AG08395 (cell line): ENCODE data around the gene AP3B2.
"Not testable (repeated sequence)": the region's sequence is repeated elsewhere in the genome, so short reads cannot be mapped to it uniquely, and the experiment has no call there.

Experiments used
- DNase-seq: peaks from one replicate; pipeline ENCODE4 v3.0.0; 2012; ENCODE audit warnings: mixed read lengths, low spot score

AP3B2 gene, protein sequence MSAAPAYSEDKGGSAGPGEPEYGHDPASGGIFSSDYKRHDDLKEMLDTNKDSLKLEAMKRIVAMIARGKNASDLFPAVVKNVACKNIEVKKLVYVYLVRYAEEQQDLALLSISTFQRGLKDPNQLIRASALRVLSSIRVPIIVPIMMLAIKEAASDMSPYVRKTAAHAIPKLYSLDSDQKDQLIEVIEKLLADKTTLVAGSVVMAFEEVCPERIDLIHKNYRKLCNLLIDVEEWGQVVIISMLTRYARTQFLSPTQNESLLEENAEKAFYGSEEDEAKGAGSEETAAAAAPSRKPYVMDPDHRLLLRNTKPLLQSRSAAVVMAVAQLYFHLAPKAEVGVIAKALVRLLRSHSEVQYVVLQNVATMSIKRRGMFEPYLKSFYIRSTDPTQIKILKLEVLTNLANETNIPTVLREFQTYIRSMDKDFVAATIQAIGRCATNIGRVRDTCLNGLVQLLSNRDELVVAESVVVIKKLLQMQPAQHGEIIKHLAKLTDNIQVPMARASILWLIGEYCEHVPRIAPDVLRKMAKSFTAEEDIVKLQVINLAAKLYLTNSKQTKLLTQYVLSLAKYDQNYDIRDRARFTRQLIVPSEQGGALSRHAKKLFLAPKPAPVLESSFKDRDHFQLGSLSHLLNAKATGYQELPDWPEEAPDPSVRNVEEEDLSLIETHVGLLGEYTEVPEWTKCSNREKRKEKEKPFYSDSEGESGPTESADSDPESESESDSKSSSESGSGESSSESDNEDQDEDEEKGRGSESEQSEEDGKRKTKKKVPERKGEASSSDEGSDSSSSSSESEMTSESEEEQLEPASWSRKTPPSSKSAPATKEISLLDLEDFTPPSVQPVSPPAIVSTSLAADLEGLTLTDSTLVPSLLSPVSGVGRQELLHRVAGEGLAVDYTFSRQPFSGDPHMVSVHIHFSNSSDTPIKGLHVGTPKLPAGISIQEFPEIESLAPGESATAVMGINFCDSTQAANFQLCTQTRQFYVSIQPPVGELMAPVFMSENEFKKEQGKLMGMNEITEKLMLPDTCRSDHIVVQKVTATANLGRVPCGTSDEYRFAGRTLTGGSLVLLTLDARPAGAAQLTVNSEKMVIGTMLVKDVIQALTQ

DNA sequence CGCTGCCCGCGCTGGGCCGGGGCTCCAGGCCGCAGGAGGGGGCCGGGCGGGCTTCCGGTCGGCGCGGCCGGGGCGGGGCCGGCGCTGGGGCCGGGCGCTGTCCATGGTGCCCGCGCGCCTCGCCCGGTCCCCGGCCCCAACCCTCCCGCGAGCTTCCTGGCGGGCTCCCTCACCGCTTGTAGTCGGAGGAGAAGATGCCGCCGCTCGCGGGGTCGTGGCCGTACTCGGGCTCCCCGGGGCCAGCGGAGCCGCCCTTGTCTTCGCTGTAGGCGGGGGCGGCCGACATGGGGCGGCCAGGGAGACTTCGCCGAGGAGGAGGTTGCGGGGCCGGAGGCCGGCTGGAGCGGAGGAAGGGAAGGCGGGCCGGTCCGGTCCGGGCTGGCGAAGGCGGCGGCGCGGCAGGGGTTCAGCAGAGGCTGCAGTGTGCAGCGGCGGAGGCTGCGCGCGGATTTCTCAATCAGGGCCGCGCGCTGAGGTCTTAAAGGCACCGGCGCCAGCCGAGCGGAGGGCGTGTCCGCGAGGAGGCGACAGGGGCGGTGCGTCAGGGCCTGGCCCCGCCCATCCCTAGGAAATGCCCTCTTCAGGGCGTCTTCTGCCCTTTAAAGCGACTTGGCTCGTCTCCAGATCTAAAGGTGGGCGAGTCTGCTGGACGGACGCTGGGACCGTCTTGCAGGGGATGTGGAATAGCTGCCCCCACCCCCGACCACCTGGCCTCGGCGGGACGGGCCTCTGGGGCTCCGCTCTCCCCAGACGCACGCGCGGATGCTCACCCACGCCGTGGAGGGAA, at the start of gene AP3B2:
AP3B2 (minus strand) TSS at position 455 of the 787 bp plus-strand sequence; CDS start at position 286, 169 bp downstream.
- DNase-seq = peak; percentile 88

DNA sequence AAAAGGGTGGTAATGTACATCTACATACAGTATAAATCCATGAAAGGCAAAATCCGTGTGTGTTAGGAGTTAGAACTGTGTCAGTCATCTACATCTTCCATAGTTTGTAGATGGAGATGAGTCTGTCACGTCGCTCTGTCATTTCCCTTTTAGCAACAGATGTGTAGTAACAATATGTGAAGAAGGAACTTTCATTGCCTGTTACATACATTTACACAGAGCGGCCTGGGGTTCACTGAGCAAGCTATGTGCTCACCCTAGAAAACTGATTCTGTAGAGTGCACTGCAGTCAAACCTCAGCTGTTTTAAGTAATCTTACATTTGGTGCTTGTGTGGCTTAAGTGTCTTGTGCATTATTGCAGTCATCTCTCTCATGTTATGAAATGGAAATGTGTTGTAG, 41.6 kb upstream of the AP3B2 start:
- DNase-seq = no peak

DNA sequence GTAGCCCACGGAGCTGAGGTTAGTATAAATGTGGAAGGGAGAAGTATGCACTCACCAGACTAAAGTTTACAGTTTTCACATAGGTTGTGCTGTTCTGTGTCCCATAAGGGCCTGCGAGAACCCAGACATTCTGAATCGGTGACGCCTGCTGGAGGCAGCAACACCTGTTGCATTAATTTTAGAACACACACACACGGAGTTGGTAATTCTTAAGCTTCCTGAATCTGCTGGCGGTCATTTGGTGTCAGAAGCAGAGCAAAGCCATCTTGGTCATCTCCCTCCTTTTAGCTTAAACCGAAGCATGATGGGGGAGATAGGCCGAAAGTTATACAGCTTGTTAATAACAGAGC, 41.1 kb upstream of the AP3B2 start:
- DNase-seq = peak; percentile 4

DNA sequence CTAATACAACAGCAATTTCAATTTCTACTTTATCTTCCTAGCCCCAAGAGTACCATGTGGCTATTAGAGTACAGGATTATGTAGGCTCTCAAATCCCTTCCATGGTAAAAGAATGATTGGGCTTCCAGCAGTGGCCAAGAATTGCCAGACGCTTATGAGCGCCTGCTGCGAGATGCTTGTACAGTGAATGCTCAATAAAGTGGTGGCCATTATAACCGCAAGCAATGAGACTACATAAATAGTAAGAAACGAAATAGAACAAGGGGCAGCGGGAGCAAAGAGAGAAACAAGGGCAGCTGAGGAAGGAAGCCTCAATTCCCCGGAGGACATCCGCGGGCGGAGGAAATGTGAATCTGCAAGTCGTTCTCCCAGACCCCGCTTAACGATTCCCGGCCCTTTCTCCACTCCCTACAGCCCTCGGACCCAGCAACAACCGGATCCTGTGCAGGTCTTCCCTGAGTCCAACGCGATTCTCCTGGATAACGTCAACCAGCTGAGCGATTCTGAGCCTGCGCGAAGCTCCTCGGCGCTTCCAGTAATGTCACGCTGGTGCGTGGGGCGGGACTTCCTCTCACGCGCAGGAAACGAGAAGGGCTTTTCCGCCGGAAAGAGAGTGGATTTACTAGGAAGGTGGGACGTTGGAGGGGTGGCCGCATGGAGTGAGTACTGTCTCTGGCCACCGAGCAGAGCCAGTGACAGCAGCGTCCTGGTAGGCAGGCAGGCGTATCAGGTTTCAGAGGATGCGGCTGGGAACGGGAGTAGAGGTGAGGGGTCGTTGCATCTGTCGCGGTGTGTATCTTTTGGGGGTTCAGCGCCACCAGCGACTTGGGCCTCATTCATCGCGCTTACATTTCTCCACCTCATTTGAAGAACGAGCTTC, 40.5 kb upstream of the AP3B2 start:
- peak; percentile 97 for DNase-seq

DNA sequence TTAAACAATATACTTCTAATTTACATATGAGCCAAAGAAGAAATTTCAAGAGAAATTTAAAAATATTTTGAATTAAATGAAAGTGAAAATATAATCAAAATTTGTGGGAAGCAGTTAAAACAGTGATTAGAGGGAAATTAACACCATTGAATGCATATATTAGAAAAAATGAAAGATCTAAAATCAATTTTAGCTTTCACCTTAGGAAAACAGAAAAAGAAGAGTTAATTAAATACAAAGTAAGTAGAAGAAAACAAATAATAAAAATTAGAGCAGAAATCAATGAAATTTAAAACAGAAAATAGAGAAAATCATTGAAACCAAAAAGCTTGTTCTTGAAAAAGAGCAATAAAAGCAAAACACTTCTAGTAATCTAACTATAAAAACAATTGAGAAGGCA, 38.6 kb upstream of the AP3B2 start:
- DNase-seq = no peak

DNA sequence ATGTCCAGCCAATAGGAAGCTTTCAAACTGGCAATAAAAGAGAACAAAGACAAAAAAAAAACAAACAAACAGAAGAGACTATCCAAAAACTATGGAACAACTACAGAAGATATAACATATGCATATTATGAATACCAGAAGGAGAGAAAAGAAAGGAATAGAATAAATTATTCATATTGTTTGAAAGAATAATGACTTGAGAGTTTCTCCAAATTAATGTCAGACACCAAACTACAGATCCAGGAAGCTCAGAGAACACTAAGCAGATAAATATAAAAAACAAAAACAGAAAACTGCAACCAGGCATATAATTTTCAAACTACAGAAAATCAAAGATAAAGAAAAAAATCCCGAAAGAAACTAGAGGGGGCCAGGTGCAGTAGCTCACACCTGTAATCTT, 34.1 kb upstream of the AP3B2 start:
- no peak for DNase-seq

DNA sequence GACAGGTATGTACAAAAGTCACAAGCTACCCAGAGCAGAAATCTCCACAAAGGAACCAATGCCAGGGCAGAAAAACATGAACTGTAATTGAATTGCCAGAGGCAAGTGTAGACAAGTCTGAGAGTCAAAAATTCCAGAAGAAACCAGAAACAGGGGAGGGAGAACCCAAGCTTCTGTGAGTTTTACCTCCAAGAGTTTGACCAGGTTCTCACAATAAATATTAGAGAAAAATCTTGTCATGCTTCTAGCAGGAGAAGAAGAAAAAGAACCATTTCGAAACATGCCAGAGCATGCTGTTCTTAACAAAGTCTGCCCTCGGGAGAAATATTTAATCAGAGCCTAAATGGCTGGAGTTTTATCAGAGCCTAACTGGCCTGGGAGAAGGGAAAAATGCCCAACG, 32.5 kb upstream of the AP3B2 start:
- DNase-seq = no peak

DNA sequence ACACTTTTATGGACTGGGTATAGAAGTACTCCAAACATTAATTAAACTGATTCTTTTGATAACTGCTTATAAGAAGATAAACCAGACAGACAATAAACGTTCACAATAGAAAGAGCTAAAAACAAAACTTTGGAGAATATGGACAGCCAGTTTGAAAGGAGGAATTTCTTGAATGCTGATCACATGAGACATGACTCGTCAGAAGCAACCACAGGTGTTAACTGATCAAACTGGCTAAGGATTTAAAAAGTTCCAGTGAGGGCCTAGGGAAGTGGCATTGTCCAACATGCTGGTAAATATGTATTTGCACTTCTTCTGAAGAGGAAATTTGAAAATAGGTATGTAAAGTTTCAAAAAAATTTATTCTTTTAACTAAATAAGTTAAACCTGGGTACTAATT, 29.4 kb upstream of the AP3B2 start:
- no peak for DNase-seq

DNA sequence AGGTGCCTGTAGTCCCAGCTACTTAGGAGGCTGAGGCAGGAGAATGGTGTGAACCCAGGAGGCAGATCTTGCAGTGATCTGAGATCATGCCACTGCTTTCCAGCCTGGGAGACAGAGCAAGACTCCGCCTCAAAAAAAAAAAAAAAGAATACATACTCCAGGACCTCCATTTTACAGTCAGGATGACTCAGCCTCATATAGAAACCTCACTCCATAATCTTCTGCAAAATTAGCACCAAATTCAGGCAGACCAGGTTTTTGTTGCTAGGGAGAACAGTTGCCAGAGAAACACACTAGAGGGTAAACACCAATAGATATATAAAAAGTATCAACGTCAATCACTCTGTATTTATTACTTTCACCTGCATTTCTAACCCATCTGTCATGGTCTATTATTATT, 28.3 kb upstream of the AP3B2 start:
- DNase-seq = no peak

DNA sequence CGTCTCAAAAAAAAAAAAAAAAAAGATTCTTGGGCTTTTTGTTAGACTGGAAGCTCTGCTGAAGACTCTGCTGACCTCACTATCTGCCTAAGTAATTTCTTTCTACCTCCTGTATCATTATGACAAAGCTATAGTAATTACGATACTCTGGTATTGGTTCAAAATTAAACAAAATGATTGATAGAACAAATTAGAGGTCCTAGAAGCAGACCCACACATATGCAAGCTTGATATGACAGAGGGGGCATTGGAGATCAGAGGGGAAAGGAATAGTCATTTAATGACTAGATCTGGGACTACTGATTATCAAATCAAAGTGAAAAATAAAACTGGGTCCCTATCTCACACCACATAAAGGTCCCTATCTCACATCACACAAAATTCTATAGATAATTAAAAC, 21.9 kb upstream of the AP3B2 start:
- no peak for DNase-seq

DNA sequence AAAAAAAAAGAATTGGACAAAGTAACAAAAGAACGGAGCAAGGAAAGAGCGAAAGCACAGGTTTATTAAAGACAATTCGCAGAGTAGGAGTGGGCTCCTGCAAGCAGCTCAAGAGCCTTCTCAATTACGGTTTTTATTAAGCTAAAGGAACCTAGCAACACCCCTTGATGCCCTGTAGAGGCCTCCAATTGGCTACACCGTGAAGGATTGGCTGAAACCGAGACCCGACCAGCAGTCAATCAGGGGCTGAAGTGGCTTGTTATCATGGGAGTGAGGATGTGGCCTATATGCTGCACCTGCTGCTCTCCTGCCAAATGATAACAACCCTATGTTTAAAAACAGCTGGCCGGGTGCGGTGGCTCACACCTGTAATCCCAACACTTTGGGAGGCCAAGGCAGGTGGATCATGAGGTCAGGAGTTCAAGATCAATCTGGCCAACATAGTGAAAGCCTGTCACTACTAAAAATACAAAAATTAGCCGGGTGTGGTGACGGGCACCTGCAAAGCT, 20.4 kb upstream of the AP3B2 start:
- no peak for DNase-seq

DNA sequence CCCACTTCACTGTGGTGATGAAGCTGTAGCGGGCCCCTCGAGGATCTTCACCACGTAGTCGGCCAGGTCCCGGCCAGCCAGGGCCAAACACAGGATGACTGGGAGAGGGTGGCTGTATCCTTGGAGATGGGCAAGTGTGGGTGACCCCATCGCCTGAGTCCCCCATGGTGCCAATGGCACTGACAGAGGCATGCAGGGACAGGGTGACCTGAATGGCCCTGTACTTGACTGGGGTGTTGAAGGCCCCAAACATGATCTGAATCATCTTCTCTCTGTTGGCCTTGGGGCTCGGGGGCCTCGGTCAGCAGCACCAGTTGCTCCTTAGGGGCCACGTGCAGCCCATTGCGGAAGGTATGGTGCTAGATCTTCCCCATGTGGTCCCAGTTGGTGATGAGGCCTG, 17.1 kb upstream of the AP3B2 start:
- DNase-seq = no peak

DNA sequence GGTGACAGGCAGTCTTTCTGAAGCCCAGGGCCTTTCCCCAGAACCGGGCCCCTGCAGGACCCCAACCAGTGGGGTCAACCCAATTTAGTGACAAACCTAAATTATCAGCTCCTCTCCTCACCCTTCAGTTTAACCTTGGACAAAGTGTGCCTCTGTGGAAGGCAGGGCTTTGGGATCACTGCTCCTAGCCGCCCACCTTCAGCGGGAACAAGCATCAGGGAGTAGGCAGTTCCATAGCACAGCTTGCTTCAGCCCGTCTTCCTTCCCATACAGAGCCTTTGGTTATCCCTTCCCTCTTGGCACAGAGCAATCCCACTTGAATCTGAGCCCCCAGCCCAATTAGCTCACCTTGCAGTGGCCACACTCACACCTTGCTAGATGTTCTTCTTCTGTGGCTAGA, 5.3 kb upstream of the AP3B2 start:
- DNase-seq = no peak

DNA sequence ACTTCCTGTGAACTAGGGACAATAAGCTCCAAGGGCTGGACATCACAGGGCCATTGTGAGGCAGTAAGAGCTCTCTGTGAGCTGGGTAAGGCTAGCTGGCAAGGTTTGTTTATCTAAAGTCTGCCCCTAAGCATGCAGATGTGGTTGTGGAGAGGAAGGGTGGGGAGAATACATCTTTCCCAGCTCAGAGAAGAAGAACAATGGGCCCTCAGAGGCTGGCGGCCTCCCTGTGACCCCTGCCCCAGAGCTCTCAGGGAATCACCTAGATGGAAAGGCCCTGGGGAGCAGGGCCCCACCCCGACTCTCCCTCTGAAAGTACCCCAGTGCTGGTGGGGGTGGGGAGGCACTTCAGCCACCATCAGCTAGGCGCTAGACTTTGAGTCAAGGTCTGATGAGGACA, 4.3 kb upstream of the AP3B2 start:
- DNase-seq = no peak

DNA sequence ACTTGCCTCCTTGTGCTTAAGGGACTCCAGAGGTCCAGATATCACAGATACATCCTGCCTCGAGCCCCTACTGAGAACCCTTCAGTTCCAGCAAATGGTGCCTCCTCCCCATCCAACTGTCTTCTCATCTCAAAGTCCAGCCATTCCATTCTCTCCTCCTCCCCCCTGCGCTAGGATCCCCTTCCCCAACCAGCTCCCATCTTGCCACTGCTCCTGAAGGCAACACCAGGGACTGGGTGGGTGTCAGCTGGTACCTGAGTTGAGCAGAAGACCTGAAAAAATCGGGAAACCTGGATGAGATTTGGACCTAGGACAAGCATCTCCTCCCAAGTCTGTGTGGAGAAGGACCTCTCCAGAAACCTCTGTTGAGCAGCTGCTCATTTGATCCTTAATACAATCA, 2.4 kb upstream of the AP3B2 start:
- no peak for DNase-seq

DNA sequence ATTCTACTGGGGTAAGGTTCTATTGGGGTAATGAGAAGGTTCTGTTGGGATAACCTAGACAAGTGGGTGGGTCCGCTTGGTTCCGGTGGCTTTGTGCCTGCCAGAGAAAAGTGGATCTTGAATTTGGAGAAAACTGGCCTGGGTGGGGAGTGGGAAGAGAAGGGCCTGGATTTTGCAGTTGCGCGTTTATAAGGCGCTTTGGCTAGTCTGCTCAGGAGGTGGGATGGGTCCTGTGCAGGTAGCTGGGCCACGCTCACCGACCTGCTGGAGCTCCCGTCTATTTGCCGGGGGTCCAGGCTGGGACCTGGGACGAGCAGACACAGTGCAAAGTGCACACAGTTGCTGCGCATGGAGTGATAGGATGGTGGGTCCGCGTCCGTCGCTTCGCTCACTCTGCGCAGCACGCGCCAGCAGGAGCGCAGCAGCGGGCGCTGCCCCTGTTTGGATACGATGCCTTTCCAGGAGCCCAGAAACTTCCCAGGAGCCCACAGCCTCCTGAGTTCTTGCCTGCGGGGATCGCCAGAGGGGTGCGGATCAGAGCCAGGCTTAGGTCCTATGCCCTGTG, 1.3 kb upstream of the AP3B2 start:
- DNase-seq = no peak

DNA sequence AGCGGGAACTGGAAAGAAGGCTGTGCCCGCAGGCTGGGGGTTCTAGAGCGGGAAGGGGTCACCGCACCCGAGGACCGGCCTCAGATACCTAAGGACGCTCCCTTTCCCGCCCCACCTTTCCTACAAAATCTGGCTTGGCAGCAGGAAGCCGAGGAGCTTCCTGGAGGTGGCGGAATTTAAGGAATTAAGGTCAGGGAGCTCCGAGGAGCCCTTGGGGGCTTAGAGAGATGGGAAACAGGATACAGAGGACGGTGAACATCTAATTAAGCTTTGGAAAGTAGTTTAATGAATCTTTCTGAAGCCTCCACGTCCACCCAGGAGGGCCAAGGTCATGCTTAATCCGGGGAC, 507 bp upstream of the AP3B2 start:
- no peak for DNase-seq

DNA sequence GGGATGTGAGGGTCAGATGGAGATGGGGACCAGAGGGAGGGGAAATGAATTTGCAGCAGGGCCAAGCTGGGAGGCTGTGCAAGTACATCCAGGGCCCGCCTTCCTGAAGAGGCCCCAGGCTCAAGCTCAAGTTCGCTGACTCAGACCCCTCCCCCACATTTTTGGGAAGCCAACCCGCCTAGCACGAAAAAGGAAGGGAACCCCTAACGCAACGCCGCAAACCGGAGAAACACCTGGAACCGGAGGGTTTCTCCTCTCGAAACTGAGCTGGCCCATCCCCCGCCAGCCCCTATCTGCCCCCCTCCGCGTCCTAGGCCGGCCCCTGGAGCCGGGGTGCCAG, 624 bp downstream of the AP3B2 start:
- no peak for DNase-seq

DNA sequence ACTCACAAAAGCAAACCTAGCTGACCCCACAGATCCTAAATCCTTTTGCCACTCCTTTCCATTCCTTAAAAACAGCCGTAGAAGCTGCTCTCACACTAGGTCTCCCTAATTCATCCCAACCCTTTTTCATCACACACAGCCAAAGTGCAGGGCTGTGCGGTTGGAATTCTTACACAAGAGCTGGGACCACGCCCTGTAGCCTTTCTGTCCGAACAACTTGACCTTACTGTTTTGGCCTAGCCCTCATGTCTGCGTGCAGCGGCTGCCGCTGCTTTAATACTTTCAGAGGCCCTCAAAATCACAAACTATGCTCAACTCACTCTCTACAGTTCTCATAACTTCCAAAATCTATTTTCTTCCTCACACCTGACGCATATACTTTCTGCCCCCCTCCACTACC, 3.8 kb downstream of the AP3B2 start:
- not testable (repeated sequence) for DNase-seq

DNA sequence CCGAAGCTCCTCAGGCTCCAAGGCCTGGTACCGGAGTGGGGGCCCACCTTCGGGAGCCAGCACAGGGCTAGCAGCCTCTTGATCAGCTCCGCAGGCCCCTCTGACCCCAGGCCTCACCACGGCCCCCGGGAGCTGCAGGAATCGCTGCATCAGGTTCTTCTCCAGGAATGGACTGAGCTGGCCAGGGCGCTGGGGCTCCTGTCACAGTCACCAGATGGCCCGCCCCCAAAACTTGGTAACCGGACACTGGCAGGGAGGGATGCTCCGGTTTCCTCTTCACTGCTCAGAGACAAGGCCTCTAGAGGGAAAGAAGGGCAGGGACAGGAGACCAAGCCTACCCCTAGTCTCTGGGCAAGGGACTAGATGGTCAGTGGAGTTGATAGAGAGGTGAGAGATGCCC, 9.9 kb downstream of the AP3B2 start:
- no peak for DNase-seq
